ENCODE data around the gene JAK2.

The JAK2 gene

DNA sequence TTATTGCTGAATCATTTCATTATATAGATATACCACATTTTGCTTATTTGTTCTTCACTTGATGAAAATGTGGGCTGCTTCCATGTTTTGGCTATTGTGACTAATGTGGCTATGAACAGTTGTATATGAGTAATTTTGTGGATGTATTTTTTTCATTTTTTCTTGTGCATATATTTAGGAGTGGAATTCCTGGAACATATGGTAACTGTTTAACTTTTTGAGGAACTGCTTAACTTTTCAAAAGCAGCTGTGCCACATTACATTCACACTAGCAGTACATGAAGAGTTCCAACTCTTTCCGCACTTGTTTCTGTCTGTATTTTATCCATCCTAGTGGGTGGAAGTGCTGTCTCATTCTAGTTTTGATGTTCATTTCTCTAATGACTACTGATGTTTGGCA is 67.8 kb downstream of the JAK2 start:
- ChIA-PET POLR2A (no interaction called here), CTCF (no interaction called here)
- no peak for DNase-seq (ENCODE audit: extremely low spot score)
- no peak for TF ChIP-seq ARNT (IDR thresholded peaks at IDR 0.05)
- TF ChIP-seq, protein P1, sequence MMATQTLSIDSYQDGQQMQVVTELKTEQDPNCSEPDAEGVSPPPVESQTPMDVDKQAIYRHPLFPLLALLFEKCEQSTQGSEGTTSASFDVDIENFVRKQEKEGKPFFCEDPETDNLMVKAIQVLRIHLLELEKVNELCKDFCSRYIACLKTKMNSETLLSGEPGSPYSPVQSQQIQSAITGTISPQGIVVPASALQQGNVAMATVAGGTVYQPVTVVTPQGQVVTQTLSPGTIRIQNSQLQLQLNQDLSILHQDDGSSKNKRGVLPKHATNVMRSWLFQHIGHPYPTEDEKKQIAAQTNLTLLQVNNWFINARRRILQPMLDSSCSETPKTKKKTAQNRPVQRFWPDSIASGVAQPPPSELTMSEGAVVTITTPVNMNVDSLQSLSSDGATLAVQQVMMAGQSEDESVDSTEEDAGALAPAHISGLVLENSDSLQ (IDR thresholded peaks at IDR 0.05), result no peak
- TF ChIP-seq CTBP1 (IDR thresholded peaks at IDR 0.05; ENCODE audit: borderline replicate concordance), result no peak
- no peak for TF ChIP-seq FOXM1 (IDR thresholded peaks at IDR 0.05; ENCODE audit: borderline replicate concordance)
- no peak for TF ChIP-seq BHLHE40 (IDR thresholded peaks at IDR 0.05; ENCODE audit: borderline replicate concordance)
- TF ChIP-seq NFRKB (IDR thresholded peaks at IDR 0.05), result no peak
- no peak for TF ChIP-seq ELF4 (IDR thresholded peaks at IDR 0.05)
- no peak for TF ChIP-seq FOXK2 (IDR thresholded peaks at IDR 0.05)
- TF ChIP-seq TARDBP (IDR thresholded peaks at IDR 0.05), result no peak
- no peak for TF ChIP-seq HDGF (IDR thresholded peaks at IDR 0.05; ENCODE audit: borderline replicate concordance)
- TF ChIP-seq SP1 (IDR thresholded peaks at IDR 0.05), result no peak

DNA sequence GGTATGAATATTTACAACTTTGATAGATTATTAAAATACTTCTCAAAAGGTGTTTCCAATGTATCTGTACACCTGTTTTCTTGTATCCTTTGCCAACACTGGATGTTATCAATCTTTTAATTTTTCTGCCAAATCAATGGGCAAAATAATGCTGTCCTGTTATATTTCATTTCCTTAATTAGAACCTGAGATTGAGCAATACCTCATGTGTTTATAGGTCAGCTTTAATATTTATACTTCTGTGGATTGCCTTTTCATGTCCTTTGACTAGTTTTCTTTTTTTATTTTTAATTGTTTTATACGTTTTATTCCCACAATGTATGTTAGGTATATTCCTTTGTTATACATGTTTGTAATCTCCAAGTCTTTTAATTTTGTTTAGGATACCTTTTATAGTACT is 77.6 kb downstream of the JAK2 start:
- no peak for DNase-seq (ENCODE audit: extremely low spot score)
- TF ChIP-seq SP1 (IDR thresholded peaks at IDR 0.05), result no peak
- TF ChIP-seq TARDBP (IDR thresholded peaks at IDR 0.05), result no peak
- TF ChIP-seq FOXM1 (IDR thresholded peaks at IDR 0.05; ENCODE audit: borderline replicate concordance), result no peak
- TF ChIP-seq CTBP1 (IDR thresholded peaks at IDR 0.05; ENCODE audit: borderline replicate concordance), result no peak
- TF ChIP-seq LEF1 (IDR thresholded peaks at IDR 0.05; ENCODE audit: borderline replicate concordance), result no peak
- no peak for TF ChIP-seq SUZ12 (IDR thresholded peaks at IDR 0.05)
- TF ChIP-seq FOXA1 (IDR thresholded peaks at IDR 0.05), result no peak
- TF ChIP-seq NFRKB (IDR thresholded peaks at IDR 0.05), result no peak
- no peak for TF ChIP-seq HDGF (IDR thresholded peaks at IDR 0.05; ENCODE audit: borderline replicate concordance)
- no peak for TF ChIP-seq FOXK2 (IDR thresholded peaks at IDR 0.05)
- TF ChIP-seq ARNT (IDR thresholded peaks at IDR 0.05), result no peak
- TF ChIP-seq L3MBTL2 (conservative IDR thresholded peaks at IDR 0.05), result no peak
- TF ChIP-seq BHLHE40 (IDR thresholded peaks at IDR 0.05; ENCODE audit: borderline replicate concordance), result no peak
- no peak for TF ChIP-seq ELF4 (IDR thresholded peaks at IDR 0.05)
- TF ChIP-seq ZNF384 (IDR thresholded peaks at IDR 0.05), result no peak
- TF ChIP-seq, protein P1 (IDR thresholded peaks at IDR 0.05), result no peak
- CTCF ChIA-PET, result no interaction called here
- POLR2A ChIA-PET, result no interaction called here

DNA sequence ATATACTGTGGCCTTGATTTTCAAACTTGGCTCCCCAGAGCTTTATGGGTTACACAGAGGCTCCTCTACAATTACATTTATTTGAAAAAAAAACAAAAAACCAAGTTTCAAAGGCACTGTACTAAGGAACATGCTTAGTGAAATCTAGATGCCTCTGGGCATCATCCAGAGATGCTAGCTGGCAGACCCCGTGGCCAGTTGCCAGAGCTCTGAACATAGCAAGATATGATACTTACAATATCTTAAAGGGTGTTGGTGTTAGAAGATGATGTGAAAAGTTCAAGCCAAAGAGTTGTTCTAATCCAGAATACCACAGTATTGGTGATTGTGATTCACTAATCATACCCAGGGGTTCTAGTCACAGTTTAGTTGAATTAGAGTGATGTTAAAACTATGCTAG is 87.8 kb downstream of the JAK2 start:
- POLR2A ChIA-PET, result no interaction called here
- CTCF ChIA-PET, result interaction anchor here (0.6 kb wide), 1 partner anchor 8 kb away, joined by 3 read pairs; no protein-coding TSS in a partner anchor
- TF ChIP-seq, protein P1 (IDR thresholded peaks at IDR 0.05), result no peak
- TF ChIP-seq NFRKB (IDR thresholded peaks at IDR 0.05) (no peak), ELF4 (IDR thresholded peaks at IDR 0.05) (no peak), HDGF (IDR thresholded peaks at IDR 0.05; ENCODE audit: borderline replicate concordance) (no peak), ZNF384 (IDR thresholded peaks at IDR 0.05) (no peak), FOXM1 (IDR thresholded peaks at IDR 0.05; ENCODE audit: borderline replicate concordance) (no peak), L3MBTL2 (conservative IDR thresholded peaks at IDR 0.05) (no peak), LEF1 (IDR thresholded peaks at IDR 0.05; ENCODE audit: borderline replicate concordance) (no peak), BHLHE40 (IDR thresholded peaks at IDR 0.05; ENCODE audit: borderline replicate concordance) (no peak), ARNT (IDR thresholded peaks at IDR 0.05) (no peak), CTBP1 (IDR thresholded peaks at IDR 0.05; ENCODE audit: borderline replicate concordance) (no peak), TARDBP (IDR thresholded peaks at IDR 0.05) (no peak), SP1 (IDR thresholded peaks at IDR 0.05) (no peak), SUZ12 (IDR thresholded peaks at IDR 0.05) (no peak), FOXA1 (IDR thresholded peaks at IDR 0.05) (no peak)
- DNase-seq (ENCODE audit: extremely low spot score), result no peak

DNA sequence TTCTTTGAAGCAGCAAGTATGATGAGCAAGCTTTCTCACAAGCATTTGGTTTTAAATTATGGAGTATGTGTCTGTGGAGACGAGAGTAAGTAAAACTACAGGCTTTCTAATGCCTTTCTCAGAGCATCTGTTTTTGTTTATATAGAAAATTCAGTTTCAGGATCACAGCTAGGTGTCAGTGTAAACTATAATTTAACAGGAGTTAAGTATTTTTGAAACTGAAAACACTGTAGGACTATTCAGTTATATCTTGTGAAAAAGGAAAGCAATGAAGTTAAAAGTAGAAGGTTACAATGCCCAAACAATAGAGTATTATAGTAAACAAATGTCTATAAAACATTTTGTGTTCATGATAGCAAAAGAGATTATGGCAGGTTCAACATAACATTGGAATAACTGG is 88.6 kb downstream of the JAK2 start:
- CTCF ChIA-PET, result no interaction called here
- no peak for DNase-seq (ENCODE audit: extremely low spot score)
- POLR2A ChIA-PET, result no interaction called here
- no peak for TF ChIP-seq BHLHE40 (IDR thresholded peaks at IDR 0.05; ENCODE audit: borderline replicate concordance)
- TF ChIP-seq NFRKB (IDR thresholded peaks at IDR 0.05), result no peak
- TF ChIP-seq SP1 (IDR thresholded peaks at IDR 0.05), result no peak
- TF ChIP-seq ELF4 (IDR thresholded peaks at IDR 0.05), result no peak
- TF ChIP-seq CTBP1 (IDR thresholded peaks at IDR 0.05; ENCODE audit: borderline replicate concordance), result no peak
- no peak for TF ChIP-seq FOXK2 (IDR thresholded peaks at IDR 0.05)
- no peak for TF ChIP-seq SUZ12 (IDR thresholded peaks at IDR 0.05)

DNA sequence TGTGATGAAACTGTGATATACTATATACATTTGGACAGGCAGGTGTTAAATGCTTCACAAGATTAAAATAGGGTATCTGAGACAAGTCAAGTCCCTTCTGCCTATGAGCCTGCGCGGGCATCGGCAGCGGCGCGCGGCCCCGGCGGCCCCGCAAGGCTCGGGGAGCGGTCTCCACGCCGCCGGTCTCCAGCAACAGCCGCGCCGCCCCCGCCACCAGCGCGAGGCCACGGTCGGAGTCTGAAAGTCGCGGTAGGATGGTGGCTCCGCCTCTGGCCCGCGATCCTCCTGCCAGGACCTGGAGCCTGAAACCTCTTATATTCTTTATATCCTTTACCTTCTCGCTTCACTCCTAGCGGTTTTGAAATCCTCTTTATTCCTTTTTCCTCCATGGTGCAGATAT is 100.9 kb downstream of the JAK2 start:
- ChIA-PET POLR2A (no interaction called here), CTCF (no interaction called here)
- TF ChIP-seq NFRKB (IDR thresholded peaks at IDR 0.05) (no peak), LEF1 (IDR thresholded peaks at IDR 0.05; ENCODE audit: borderline replicate concordance) (no peak), HDGF (IDR thresholded peaks at IDR 0.05; ENCODE audit: borderline replicate concordance) (no peak)
- TF ChIP-seq, protein P1 (IDR thresholded peaks at IDR 0.05), result no peak
- DNase-seq (ENCODE audit: extremely low spot score), result no peak

DNA sequence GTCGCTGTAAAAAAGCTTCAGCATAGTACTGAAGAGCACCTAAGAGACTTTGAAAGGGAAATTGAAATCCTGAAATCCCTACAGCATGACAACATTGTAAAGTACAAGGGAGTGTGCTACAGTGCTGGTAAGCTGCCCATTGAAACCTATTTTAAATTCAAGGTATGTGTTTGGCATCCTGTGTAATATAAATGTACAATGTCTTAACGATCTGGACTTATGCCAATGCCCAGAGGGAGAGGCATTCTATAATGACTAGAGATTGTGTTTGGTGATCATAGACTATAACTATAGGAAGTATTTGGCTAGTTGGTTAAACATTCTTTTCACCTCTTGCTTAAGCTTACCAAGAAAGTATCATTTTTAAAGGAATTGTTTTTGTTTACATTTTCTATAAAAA is 104.7 kb downstream of the JAK2 start:
- ChIA-PET POLR2A (no interaction called here), CTCF (no interaction called here)
- DNase-seq (ENCODE audit: extremely low spot score), result no peak
- TF ChIP-seq L3MBTL2 (conservative IDR thresholded peaks at IDR 0.05) (no peak), ELF4 (IDR thresholded peaks at IDR 0.05) (no peak), CTBP1 (IDR thresholded peaks at IDR 0.05; ENCODE audit: borderline replicate concordance) (no peak), FOXM1 (IDR thresholded peaks at IDR 0.05; ENCODE audit: borderline replicate concordance) (no peak), SUZ12 (IDR thresholded peaks at IDR 0.05) (no peak), HDGF (IDR thresholded peaks at IDR 0.05; ENCODE audit: borderline replicate concordance) (no peak), FOXK2 (IDR thresholded peaks at IDR 0.05) (no peak), NFRKB (IDR thresholded peaks at IDR 0.05) (no peak), ZNF384 (IDR thresholded peaks at IDR 0.05) (no peak), FOXA1 (IDR thresholded peaks at IDR 0.05) (no peak), ARNT (IDR thresholded peaks at IDR 0.05) (no peak), TARDBP (IDR thresholded peaks at IDR 0.05) (no peak), SP1 (IDR thresholded peaks at IDR 0.05) (no peak), BHLHE40 (IDR thresholded peaks at IDR 0.05; ENCODE audit: borderline replicate concordance) (no peak), LEF1 (IDR thresholded peaks at IDR 0.05; ENCODE audit: borderline replicate concordance) (no peak)
- TF ChIP-seq, protein P1 (IDR thresholded peaks at IDR 0.05), result no peak

All from HEK293T (cell line).